GM21367 (cell line): ENCODE results near the gene MSL1.

Experiments used
- ATAC-seq: cut with Tn5 transposase; IDR thresholded peaks from one replicate; pipeline ENCODE4 v1.9.1; 2021; ENCODE audit not compliant: unreplicated experiment

Gene MSL1

GRCh38 chr17:40173778-40174135 is 52.0 kb downstream of the MSL1 start:
- ATAC-seq: no peak

- ATAC-seq: no peak
These were observed 52.7 kb downstream of the MSL1 start for GRCh38 chr17:40174514-40174913.

GRCh38 chr17:40175928-40176753 is 54.4 kb downstream of the MSL1 start:
- ATAC-seq: no peak

GRCh38 chr17:40176754-40177110 is 55.0 kb downstream of the MSL1 start:
- no peak for ATAC-seq

- ATAC-seq: no peak
These were observed 55.6 kb downstream of the MSL1 start, which contains the start of gene RAPGEFL1 for GRCh38 chr17:40177275-40177874. Gene RAPGEFL1, plus strand, starts transcription at chr17:40177470. Its CDS starts 392 bp downstream, at chr17:40177862.

- ATAC-seq: no peak
These were observed 56.3 kb downstream of the MSL1 start for GRCh38 chr17:40178021-40178601.

- no peak for ATAC-seq
These were observed 56.9 kb downstream of the MSL1 start for GRCh38 chr17:40178660-40179059.

- no peak for ATAC-seq
These were observed 58.3 kb downstream of the MSL1 start for GRCh38 chr17:40179923-40180659.

- ATAC-seq: no peak
These were observed 58.9 kb downstream of the MSL1 start for GRCh38 chr17:40180694-40181093.

- no peak for ATAC-seq
These were observed 59.4 kb downstream of the MSL1 start for GRCh38 chr17:40181205-40181604.

- no peak for ATAC-seq
These were observed 60.8 kb downstream of the MSL1 start for GRCh38 chr17:40182606-40183005.
